ENCODE data around the gene DLX4. TPM values are rescaled to one million over a fixed set of nuclear protein-coding genes. Genes with fewer than 3 reads are reported as not detected.

Gene DLX4
- total and polyA plus RNA-seq, 10 of the 15 experiments (the other 5 are each of a cell fraction or from before 2014, with no cell fraction given) = 0.05 to 0.29 (median 0.15) TPM

GRCh38 chr17:49962599-49963308 is 6.2 kb upstream of the DLX4 start:
- Histone ChIP-seq H3K27me3 (replicated peaks in 1 of 2; ENCODE audit: control insufficient read depth in 2 of 2, insufficient read depth in 2 of 2, low read length in 1 of 2) (peaks cover 7 to 19% of the 10 kb centered on the region in 2 experiments), H3K4me1 (ENCODE audit: control insufficient read depth, insufficient read depth, low read length) (no peaks in the 10 kb centered on the region), H3K9me3 (replicated peaks; ENCODE audit: control insufficient read depth, insufficient read depth, low read length) (no peaks in the 10 kb centered on the region), H3K27ac (ENCODE audit: control insufficient read depth, insufficient read depth) (no peak overlapping the region), H3K4me3 (no peak overlapping the region), H3K4me2 (ENCODE audit: control insufficient read depth, insufficient read depth) (no peak overlapping the region), H3K79me2 (ENCODE audit: control insufficient read depth, insufficient read depth, low read length) (no peaks in the 10 kb centered on the region), H2AFZ (ENCODE audit: control insufficient read depth, low read depth, low read length) (no peak overlapping the region), H3K9ac (ENCODE audit: control insufficient read depth, insufficient read depth, low read length) (no peak overlapping the region), H4K20me1 (ENCODE audit: control insufficient read depth, insufficient read depth) (no peaks in the 10 kb centered on the region), H3K36me3 (ENCODE audit: control insufficient read depth in 2 of 2, insufficient read depth in 2 of 2, low read length in 1 of 2) (no peaks in the 10 kb centered on the region)
- in situ Hi-C loops (cut with MboI) = no loop called here
- TF ChIP-seq SMAD1 (IDR thresholded peaks at IDR 0.05; ENCODE audit: low read depth, partially characterized antibody) = no peak
- RAD21 ChIA-PET (ENCODE audit: unreplicated experiment) = interaction anchor here (1.0 kb wide), 1 partner anchor 36 kb away, joined by 3 read pairs; no protein-coding TSS in a partner anchor
- CTCF ChIA-PET = interaction anchor here (0.9 to 1.4 kb wide), 2 partner anchors 10 to 405 kb away, joined by 3 to 5 read pairs; no protein-coding TSS in a partner anchor
- WGBS (ENCODE audit: insufficient coverage, insufficient replicate concordance, low lambda C conversion rate, missing lambda C conversion rate) = 0% methylated on average over 5 of the region's 11 CpGs
- no peak for FAIRE-seq
- SMC1A ChIA-PET (ENCODE audit: uncharacterized antibody, unreplicated experiment) = interaction anchor here (0.6 kb wide), 1 partner anchor 620 kb away, joined by 3 read pairs; no protein-coding TSS in a partner anchor
- intact Hi-C loops (cut with micrococcal nuclease; ENCODE audit: unreplicated experiment) = no loop called here
- POLR2A ChIA-PET = interaction anchor here (0.5 kb wide), 1 partner anchor 1150 kb away, joined by 3 read pairs; no protein-coding TSS in a partner anchor
- no peak for DNase-seq (ENCODE audit: low read depth, low spot score)
- BruUV-seq (replicated peaks) = no TSS peak
- ATAC-seq = no peak

- DNase-seq (ENCODE audit: low read depth, low spot score) (no peak), ATAC-seq (no peak), FAIRE-seq (no peak)
- no peak overlapping the region for H3K4me3 ChIP-seq
- TF ChIP-seq CTCF (IDR thresholded peaks at IDR 0.05 in 2 of 3, conservative IDR thresholded peaks at IDR 0.05 in 1 of 3; ENCODE audit: control insufficient read depth in 2 of 3, extremely low read depth in 1 of 3, insufficient read depth in 1 of 3, low read depth in 3 of 3, low read length in 3 of 3) (no peak), TARDBP (IDR thresholded peaks at IDR 0.05; ENCODE audit: borderline replicate concordance) (no peak), FOS (IDR thresholded peaks at IDR 0.05; ENCODE audit: borderline replicate concordance, extremely low read depth, insufficient read length) (no peak), TCF12 (IDR thresholded peaks at IDR 0.05; ENCODE audit: low read depth, low read length) (no peak)
- CTCF ChIA-PET = no interaction called here
- no peak overlapping the region for H3K4me2 ChIP-seq (ENCODE audit: control insufficient read depth, insufficient read depth)
- SMC1A ChIA-PET (ENCODE audit: uncharacterized antibody, unreplicated experiment) = no interaction called here
- H2AFZ ChIP-seq (ENCODE audit: control insufficient read depth, low read depth, low read length) = no peak overlapping the region
- intact Hi-C loops (cut with micrococcal nuclease; ENCODE audit: unreplicated experiment) (no loop called here), in situ Hi-C loops (cut with MboI) (no loop called here)
- no peaks in the 10 kb centered on the region for H3K79me2 ChIP-seq (ENCODE audit: control insufficient read depth, insufficient read depth, low read length)
- no TSS peak for BruUV-seq (replicated peaks)
- H3K4me1 ChIP-seq (ENCODE audit: control insufficient read depth, insufficient read depth, low read length) = no peaks in the 10 kb centered on the region
- peaks cover 7 to 19% of the 10 kb centered on the region in 2 experiments for H3K27me3 ChIP-seq (replicated peaks in 1 of 2; ENCODE audit: control insufficient read depth in 2 of 2, insufficient read depth in 2 of 2, low read length in 1 of 2)
- RAD21 ChIA-PET (ENCODE audit: unreplicated experiment) = interaction anchor here (1.0 kb wide), 1 partner anchor 35 kb away, joined by 3 read pairs; no protein-coding TSS in a partner anchor
- POLR2A ChIA-PET = no interaction called here
- no peak overlapping the region for H3K9ac ChIP-seq (ENCODE audit: control insufficient read depth, insufficient read depth, low read length)
- no peaks in the 10 kb centered on the region for H4K20me1 ChIP-seq (ENCODE audit: control insufficient read depth, insufficient read depth)
- H3K36me3 ChIP-seq (ENCODE audit: control insufficient read depth in 2 of 2, insufficient read depth in 2 of 2, low read length in 1 of 2) = no peaks in the 10 kb centered on the region
- H3K9me3 ChIP-seq (replicated peaks; ENCODE audit: control insufficient read depth, insufficient read depth, low read length) = no peaks in the 10 kb centered on the region
- 18% methylated on average over 4 of the region's 4 CpGs for WGBS (ENCODE audit: insufficient coverage, insufficient replicate concordance, low lambda C conversion rate, missing lambda C conversion rate)
- H3K27ac ChIP-seq (ENCODE audit: control insufficient read depth, insufficient read depth) = no peak overlapping the region
Measured at GRCh38 chr17:49963309-49963625, 5.7 kb upstream of the DLX4 start.
